ENCODE measurements around the gene RELA.

Gene RELA

GRCh38 chr11:65711785-65712632 lies 49.3 kb upstream of the RELA start, which contains the start of gene KAT5 (continued):
- TF ChIP-seq TSHZ1 (tag by site-specific recombination; IDR thresholded peaks at IDR 0.05; ENCODE audit: borderline replicate concordance) (peak; percentile 29; the same call in 1 of the 2 replicates), ZNF645 (tag by site-specific recombination; IDR thresholded peaks at IDR 0.05) (0 out of 2 replicates have a peak, but pooled peaks have one; percentile 52), ZNF449 (tag by site-specific recombination; IDR thresholded peaks at IDR 0.05) (no peak), ZNF266 (tag by site-specific recombination; IDR thresholded peaks at IDR 0.05; ENCODE audit: low read depth) (no peak), ZNF544 (tag by site-specific recombination; IDR thresholded peaks at IDR 0.05) (no peak), ZNF19 (tag by site-specific recombination; IDR thresholded peaks at IDR 0.05; ENCODE audit: low read depth) (no peak), ZNF558 (tag by site-specific recombination; IDR thresholded peaks at IDR 0.05) (no peak), HOXD13 (CRISPR knock-in tag; IDR thresholded peaks at IDR 0.05; ENCODE audit: borderline replicate concordance) (no peak), ZNF426 (tag by site-specific recombination; IDR thresholded peaks at IDR 0.05) (no peak), ZNF416 (tag by site-specific recombination; IDR thresholded peaks at IDR 0.05) (no peak), ZNF335 (tag by site-specific recombination; conservative IDR thresholded peaks at IDR 0.05) (peak; percentile 99), ZNF843 (tag by site-specific recombination; IDR thresholded peaks at IDR 0.05) (peak; percentile 79; the same call in 1 of the 2 replicates), GLI2 (tag by site-specific recombination; IDR thresholded peaks at IDR 0.05; ENCODE audit: borderline replicate concordance, low read depth) (no peak; the same call in 1 of the 2 replicates), ZNF660 (tag by site-specific recombination; IDR thresholded peaks at IDR 0.05) (0 out of 2 replicates have a peak, but pooled peaks have one; percentile 61), ZNF423 (tag by site-specific recombination; IDR thresholded peaks at IDR 0.05) (no peak), ZNF155 (tag by site-specific recombination; IDR thresholded peaks at IDR 0.05) (no peak), ZEB2 (tag by site-specific recombination; IDR thresholded peaks at IDR 0.05) (peak; percentile 93), KLF16 (tag by site-specific recombination; IDR thresholded peaks at IDR 0.05) (peak; percentile 79), ZNF830 (tag by site-specific recombination; IDR thresholded peaks at IDR 0.05; ENCODE audit: low read depth) (no peak), ZNF785 (tag by site-specific recombination; IDR thresholded peaks at IDR 0.05) (no peak), ZSCAN5A (tag by site-specific recombination; IDR thresholded peaks at IDR 0.05) (peak; percentile 63; the same call in 1 of the 2 replicates), ZNF132 (tag by site-specific recombination; IDR thresholded peaks at IDR 0.05; ENCODE audit: borderline replicate concordance) (no peak), ZBTB7A (tag by site-specific recombination; IDR thresholded peaks at IDR 0.05; ENCODE audit: low read depth) (0 out of 2 replicates have a peak, but pooled peaks have one; percentile 30), ZNF596 (tag by site-specific recombination; IDR thresholded peaks at IDR 0.05) (no peak), ZNF214 (tag by site-specific recombination; IDR thresholded peaks at IDR 0.05; ENCODE audit: borderline replicate concordance) (no peak), ZNF169 (tag by site-specific recombination; IDR thresholded peaks at IDR 0.05) (no peak), ZNF585B (tag by site-specific recombination; IDR thresholded peaks at IDR 0.05) (no peak), ZNF521 (tag by site-specific recombination; IDR thresholded peaks at IDR 0.05) (no peak), ZBTB20 (tag by site-specific recombination; IDR thresholded peaks at IDR 0.05) (peak; percentile 86; the same call in 1 of the 2 replicates), ZNF148 (tag by site-specific recombination; IDR thresholded peaks at IDR 0.05; ENCODE audit: borderline replicate concordance) (no peak; the same call in 1 of the 2 replicates)

Data from HEK293 (cell line).